Ishikawa (cell line): Measurements from ENCODE around the gene CCDC97.

Experiments used
- CREB1 ChIP-seq: IDR thresholded peaks from 2 replicates; pipeline ENCODE4 v1.6.1; 2012; ENCODE audit warnings: low read depth
- TAF1 ChIP-seq: IDR thresholded peaks from 2 replicates; pipeline ENCODE4 v1.6.1; 2012; ENCODE audit warnings: low read depth, mild to moderate bottlenecking

GRCh38 chr19:41330946-41331678, 21.1 kb downstream of the CCDC97 start:
- no peak for TF ChIP-seq CREB1
- no peak for TF ChIP-seq TAF1
